SK-N-SH (cell line): Measurements from ENCODE around the gene MYO9B. TPM values are rescaled to one million over a fixed set of nuclear protein-coding genes. Genes with fewer than 3 reads are reported as not detected.

Experiments
- CTCF ChIA-PET: fragments of 300-600, 350-600 bp; formaldehyde crosslinking; extraction: SDS; loops from one replicate; lab custom pipeline; 2021; lab: Yijun Ruan, JAX
- POLR2A ChIA-PET: fragments of 350-600 bp; sonication (Branson Sonifier 250); formaldehyde crosslinking; extraction: SDS; loops from one replicate; lab custom pipeline; 2020; ENCODE audit warnings: antibody characterized with exemption, inconsistent platforms; lab: Yijun Ruan, JAX
- DNase-seq: peaks from one replicate; pipeline ENCODE4 v3.0.0; 2012
- H2AFZ ChIP-seq: fragments of 200-600 bp; sonication (generic); 2 replicates; pipeline ENCODE4 v1.8.1; 2016; ENCODE audit warnings: antibody characterized with exemption, mild to moderate bottlenecking, low read depth
- H3F3A ChIP-seq: fragments of 200-600 bp; sonication (generic); replicated peaks from 2 replicates; pipeline ENCODE3; 2016; ENCODE audit warnings: antibody characterized with exemption, mild to moderate bottlenecking; ENCODE audit not compliant: insufficient read depth
- H3K27ac ChIP-seq, 2 experiments: fragments of 200-500 bp in 1 of 2; fragments of 200-600 bp in 1 of 2; sonication (Bioruptor generic) in 1 of 2; sonication (generic), shearing (Covaris generic) in 1 of 2; 2 replicates each; pipeline versions ENCODE4 v1.5.1 to v1.6.1; 2014 to 2016; ENCODE audit warnings: low read depth in 2 of 2, inconsistent platforms in 1 of 2, low read length in 1 of 2, mild to moderate bottlenecking in 1 of 2, mixed read lengths in 1 of 2
- H3K27me3 ChIP-seq: fragments of 200-600 bp; sonication (generic), shearing (Covaris generic); 2 replicates; pipeline ENCODE4 v1.6.1; 2016; ENCODE audit warnings: mixed run types; ENCODE audit not compliant: insufficient read depth
- H3K36me3 ChIP-seq, 2 experiments: fragments of 200-500 bp in 1 of 2; fragments of 200-600 bp in 1 of 2; sonication (Bioruptor generic) in 1 of 2; sonication (generic) in 1 of 2; replicated peaks in 1 of 2; 2 replicates each; pipeline versions ENCODE3 to v1.5.1; 2014 to 2016; ENCODE audit warnings: low read length in 1 of 2, mild to moderate bottlenecking in 1 of 2; ENCODE audit not compliant: insufficient read depth in 2 of 2, control insufficient read depth in 1 of 2
- H3K4me1 ChIP-seq, 2 experiments: fragments of 200-500 bp in 1 of 2; fragments of 200-600 bp in 1 of 2; sonication (Bioruptor generic) in 1 of 2; sonication (generic), shearing (Covaris generic) in 1 of 2; 2 replicates each; pipeline versions ENCODE4 v1.5.1 to v1.6.1; 2014 to 2016; ENCODE audit warnings: low read depth in 1 of 2, low read length in 1 of 2, mixed run types in 1 of 2; ENCODE audit not compliant: insufficient read depth in 2 of 2, control insufficient read depth in 1 of 2
- H3K4me2 ChIP-seq: fragments of 200-600 bp; sonication (generic), shearing (Covaris generic); 2 replicates; pipeline ENCODE4 v1.6.1; 2017; ENCODE audit warnings: mixed run types
- H3K4me3 ChIP-seq, 2 experiments: fragments of 200-500 bp in 1 of 2; fragments of 200-600 bp in 1 of 2; sonication (Bioruptor generic) in 1 of 2; sonication (generic), shearing (Covaris generic) in 1 of 2; 2 replicates each; pipeline versions ENCODE4 v1.5.1 to v1.8.1; 2014 to 2016; ENCODE audit warnings: low read depth in 2 of 2, inconsistent platforms in 1 of 2, low read length in 1 of 2, mild to moderate bottlenecking in 1 of 2, mixed read lengths in 1 of 2, moderate library complexity in 1 of 2
- H3K79me2 ChIP-seq: fragments of 200-600 bp; sonication (generic); 2 replicates; pipeline ENCODE4 v1.8.1; 2017; ENCODE audit warnings: mild to moderate bottlenecking; ENCODE audit not compliant: insufficient read depth
- H3K9ac ChIP-seq: fragments of 200-600 bp; sonication (generic); 2 replicates; pipeline ENCODE4 v1.6.1; 2017; ENCODE audit warnings: mixed run types
- H3K9me2 ChIP-seq: fragments of 200-600 bp; sonication (generic); 2 replicates; pipeline ENCODE4 v1.6.1; 2017; ENCODE audit warnings: mixed run types
- H3K9me3 ChIP-seq: fragments of 200-600 bp; sonication (generic); 2 replicates; pipeline ENCODE4 v1.6.1; 2017; ENCODE audit warnings: mixed run types, mild to moderate bottlenecking, moderate library complexity
- H4K20me1 ChIP-seq: fragments of 200-600 bp; sonication (generic); 2 replicates; pipeline ENCODE4 v1.6.1; 2017; ENCODE audit warnings: mild to moderate bottlenecking, mixed run types; ENCODE audit not compliant: insufficient read depth
- CHD2 ChIP-seq: fragments of 150-350 bp; IDR thresholded peaks from 2 replicates; pipeline ENCODE4 v1.6.1; 2018; ENCODE audit warnings: low read length; ENCODE audit not compliant: partially characterized antibody
- EP300 ChIP-seq, 2 experiments: IDR thresholded peaks; 2 replicates each; pipeline versions ENCODE4 v1.4.0 to v1.6.1; 2012; ENCODE audit warnings: borderline replicate concordance in 1 of 2, low read depth in 1 of 2, low read length in 1 of 2
- FOSL2 ChIP-seq: IDR thresholded peaks from 2 replicates; pipeline ENCODE4 v1.4.0; 2012; ENCODE audit warnings: low read depth, mild to moderate bottlenecking, moderate library complexity, borderline replicate concordance
- FOXJ3 ChIP-seq: sonication (generic); formaldehyde crosslinking; IDR thresholded peaks from 2 replicates; pipeline ENCODE4 v1.5.1; 2020; ENCODE audit warnings: mild to moderate bottlenecking, missing genetic modification reagents
- FOXM1 ChIP-seq: IDR thresholded peaks from 2 replicates; pipeline ENCODE4 v1.4.0; 2012; ENCODE audit warnings: low read depth, mild to moderate bottlenecking
- GABPA ChIP-seq: IDR thresholded peaks from 2 replicates; pipeline ENCODE4 v1.4.0; 2012; ENCODE audit warnings: low read depth, mild to moderate bottlenecking
- JUND ChIP-seq: IDR thresholded peaks from 2 replicates; pipeline ENCODE4 v1.4.0; 2012
- MEF2A ChIP-seq: IDR thresholded peaks from 2 replicates; pipeline ENCODE4 v1.4.0; 2012; ENCODE audit warnings: low read depth, borderline replicate concordance
- NFIC ChIP-seq: IDR thresholded peaks from 2 replicates; pipeline ENCODE4 v1.4.0; 2012; ENCODE audit warnings: borderline replicate concordance
- NRF1 ChIP-seq: IDR thresholded peaks from 2 replicates; pipeline ENCODE4 v1.6.1; 2012; ENCODE audit warnings: low read depth, mild to moderate bottlenecking, low read length
- POLR2AphosphoS5 ChIP-seq: IDR thresholded peaks from 2 replicates; pipeline ENCODE4 v1.6.1; 2012; ENCODE audit warnings: low read depth, low read length
- RFX5 ChIP-seq: IDR thresholded peaks from 2 replicates; pipeline ENCODE4 v1.6.1; 2012; ENCODE audit warnings: mild to moderate bottlenecking, improper control_type of control experiment, low read length
- RXRA ChIP-seq: IDR thresholded peaks from 2 replicates; pipeline ENCODE4 v1.4.0; 2012; ENCODE audit warnings: low read depth, mild to moderate bottlenecking, borderline replicate concordance
- SIN3A ChIP-seq: IDR thresholded peaks from 2 replicates; pipeline ENCODE4 v1.6.1; 2012; ENCODE audit warnings: low read depth, mild to moderate bottlenecking, low read length, moderate library complexity, borderline replicate concordance
- TAF1 ChIP-seq: IDR thresholded peaks from 2 replicates; pipeline ENCODE4 v1.6.1; 2012; ENCODE audit warnings: low read depth, mild to moderate bottlenecking, low read length, moderate library complexity, borderline replicate concordance
- TCF12 ChIP-seq: IDR thresholded peaks from 2 replicates; pipeline ENCODE4 v1.4.0; 2012
- WGBS: methylation state at CpG from one replicate; pipeline ENCODE4 v1.1.6; 2017; ENCODE audit warnings: low lambda C conversion rate; 5-methylcytosine and 5-hydroxymethylcytosine counted together
- polyA plus RNA-seq, 3 experiments: library from polyadenylated mRNA; depleted of rRNA; stranded (reverse); fragments of >200 nt; gene quantifications; 2 replicates each; pipeline ENCODE4 v1.2.3, GENCODE V29; 2012
- TF ChIP-seq, protein P1 (sequence below): fragments of 150-350 bp; IDR thresholded peaks from 2 replicates; pipeline ENCODE4 v1.6.1; 2017; ENCODE audit warnings: antibody characterized with exemption, low read length, low read depth, borderline replicate concordance
- TF ChIP-seq, protein P2 (sequence below): IDR thresholded peaks from 2 replicates; pipeline ENCODE4 v1.4.0; 2012; ENCODE audit warnings: low read depth, borderline replicate concordance
- TF ChIP-seq, protein P3 (sequence below): IDR thresholded peaks from 2 replicates; pipeline ENCODE4 v1.4.0; 2012; ENCODE audit warnings: low read depth
- TF ChIP-seq, protein P4 (sequence below): IDR thresholded peaks from 2 replicates; pipeline ENCODE4 v1.4.0; 2012; ENCODE audit warnings: low read depth, borderline replicate concordance
- TF ChIP-seq, protein P5 (sequence below): fragments of 200-600 bp; sonication (generic); IDR thresholded peaks from 2 replicates; pipeline ENCODE4 v1.6.1; 2017; ENCODE audit warnings: antibody characterized with exemption, mild to moderate bottlenecking, moderate library complexity

MYO9B gene
- polyA plus RNA-seq, 1 of the 3 experiments (the other 2 are of a cell fraction), result 37.6 TPM

DNA sequence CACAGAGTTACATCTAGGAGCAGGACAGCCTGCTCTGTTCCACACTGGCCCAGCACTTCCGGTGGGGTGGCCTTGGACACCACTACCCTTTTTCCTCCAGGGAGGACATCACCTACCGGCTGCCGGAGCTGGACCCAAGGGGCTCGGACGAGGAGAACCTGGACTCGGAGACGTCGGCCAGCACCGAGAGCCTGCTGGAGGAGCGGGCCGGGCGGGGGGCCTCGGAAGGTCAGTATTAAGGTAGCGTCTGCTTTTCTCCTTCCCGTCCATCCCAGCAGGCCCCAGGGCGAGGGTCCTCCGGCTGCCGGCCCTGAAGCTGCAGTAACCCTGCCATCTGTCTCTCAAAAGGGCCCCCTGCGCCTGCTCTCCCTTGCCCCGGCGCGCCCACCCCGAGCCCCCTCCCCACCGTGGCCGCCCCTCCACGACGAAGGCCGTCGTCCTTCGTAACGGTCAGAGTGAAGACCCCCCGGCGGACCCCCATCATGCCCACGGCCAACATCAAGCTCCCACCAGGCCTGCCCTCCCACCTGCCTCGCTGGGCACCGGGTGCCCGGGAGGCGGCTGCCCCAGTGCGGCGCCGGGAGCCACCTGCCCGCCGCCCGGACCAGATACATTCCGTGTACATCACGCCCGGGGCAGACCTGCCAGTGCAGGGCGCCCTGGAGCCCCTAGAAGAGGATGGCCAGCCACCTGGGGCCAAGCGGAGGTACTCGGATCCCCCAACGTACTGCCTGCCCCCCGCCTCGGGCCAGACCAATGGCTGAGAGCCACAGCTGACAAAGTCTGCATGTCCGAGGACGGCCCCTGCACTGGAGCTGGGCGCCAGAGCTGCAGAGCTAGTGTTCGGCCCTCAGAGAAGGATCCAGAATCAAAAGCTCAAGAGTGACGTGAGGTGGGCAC, 136.2 kb downstream of the MYO9B start:
- Histone ChIP-seq H3K79me2 (peaks cover 10% of the 10 kb centered on the region; the same call in 1 of the 2 replicates), H3K4me3 (no peak overlapping the region), H3K9me3 (no peaks in the 10 kb centered on the region), H3K27ac (no peak overlapping the region), H3K9me2 (no peaks in the 10 kb centered on the region), H3K36me3 (peaks cover 16 to 32% of the 10 kb centered on the region in 2 experiments), H2AFZ (no peak overlapping the region), H4K20me1 (no peaks in the 10 kb centered on the region), H3K27me3 (no peaks in the 10 kb centered on the region), H3K4me2 (no peak overlapping the region), H3K9ac (no peak overlapping the region), H3F3A (peaks cover 13% of the 10 kb centered on the region), H3K4me1 (peaks cover 5 to 14% of the 10 kb centered on the region in 2 experiments)
- ChIA-PET POLR2A (no interaction called here), CTCF (interaction anchor here (0.6 kb wide), 1 partner anchor 57 kb away, joined by 3 read pairs; no protein-coding TSS in a partner anchor)
- TF ChIP-seq TAF1 (no peak), MEF2A (no peak), RXRA (no peak), NFIC (no peak), NRF1 (no peak)
- TF ChIP-seq, protein P1, sequence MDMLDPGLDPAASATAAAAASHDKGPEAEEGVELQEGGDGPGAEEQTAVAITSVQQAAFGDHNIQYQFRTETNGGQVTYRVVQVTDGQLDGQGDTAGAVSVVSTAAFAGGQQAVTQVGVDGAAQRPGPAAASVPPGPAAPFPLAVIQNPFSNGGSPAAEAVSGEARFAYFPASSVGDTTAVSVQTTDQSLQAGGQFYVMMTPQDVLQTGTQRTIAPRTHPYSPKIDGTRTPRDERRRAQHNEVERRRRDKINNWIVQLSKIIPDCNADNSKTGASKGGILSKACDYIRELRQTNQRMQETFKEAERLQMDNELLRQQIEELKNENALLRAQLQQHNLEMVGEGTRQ, result no peak
- TF ChIP-seq, protein P2, sequence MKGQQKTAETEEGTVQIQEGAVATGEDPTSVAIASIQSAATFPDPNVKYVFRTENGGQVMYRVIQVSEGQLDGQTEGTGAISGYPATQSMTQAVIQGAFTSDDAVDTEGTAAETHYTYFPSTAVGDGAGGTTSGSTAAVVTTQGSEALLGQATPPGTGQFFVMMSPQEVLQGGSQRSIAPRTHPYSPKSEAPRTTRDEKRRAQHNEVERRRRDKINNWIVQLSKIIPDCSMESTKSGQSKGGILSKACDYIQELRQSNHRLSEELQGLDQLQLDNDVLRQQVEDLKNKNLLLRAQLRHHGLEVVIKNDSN, result no peak
- WGBS, result 93% methylated on average over 11 of the region's 58 CpGs
- no peak for DNase-seq

DNA sequence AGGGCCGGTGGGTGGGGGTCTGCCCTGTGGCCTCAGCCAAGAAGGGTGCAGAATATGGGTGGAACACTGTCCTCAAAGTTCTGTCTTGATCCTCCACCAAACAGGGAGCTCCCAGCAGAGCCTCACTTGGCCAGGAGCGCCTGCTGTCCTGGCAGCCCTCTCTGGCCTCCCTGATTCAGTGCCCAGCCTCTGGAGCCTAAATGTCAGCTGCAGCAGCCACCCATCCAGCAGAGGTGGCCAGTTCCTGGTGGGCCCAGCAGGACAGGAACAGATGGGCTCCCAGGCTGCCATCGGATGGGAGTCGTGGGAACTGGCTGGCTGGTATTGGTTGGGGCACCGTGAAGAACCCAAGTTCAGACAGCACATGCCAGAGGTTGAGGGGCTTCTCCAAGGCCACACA, 137.8 kb downstream of the MYO9B start:
- Histone ChIP-seq H3K79me2 (peaks cover 10% of the 10 kb centered on the region; the same call in 1 of the 2 replicates), H3K4me2 (no peak overlapping the region), H3K36me3 (peaks cover 25 to 34% of the 10 kb centered on the region in 2 experiments), H3K4me3 (no peak overlapping the region), H3F3A (peaks cover 18% of the 10 kb centered on the region), H3K4me1 (peaks cover 5 to 14% of the 10 kb centered on the region in 2 experiments), H2AFZ (no peak overlapping the region), H3K27ac (no peak overlapping the region), H3K9ac (no peak overlapping the region), H4K20me1 (no peaks in the 10 kb centered on the region), H3K9me3 (no peaks in the 10 kb centered on the region), H3K9me2 (no peaks in the 10 kb centered on the region), H3K27me3 (no peaks in the 10 kb centered on the region)
- 96% methylated on average over 4 of the region's 5 CpGs for WGBS
- POLR2A ChIA-PET, result no interaction called here
- no peak for DNase-seq
- CTCF ChIA-PET, result no interaction called here
- TF ChIP-seq FOXM1 (no peak), CHD2 (no peak), NRF1 (no peak), RXRA (no peak), NFIC (no peak), FOXJ3 (CRISPR knock-in tag) (no peak), RFX5 (no peak), TCF12 (no peak), JUND (no peak), GABPA (no peak), FOSL2 (no peak), POLR2AphosphoS5 (no peak), SIN3A (no peak), EP300 (IDR thresholded peaks at IDR 0.05; ENCODE audit: borderline replicate concordance in 1 of 2, low read depth in 1 of 2, low read length in 1 of 2) (no peak)
- TF ChIP-seq, protein P3, sequence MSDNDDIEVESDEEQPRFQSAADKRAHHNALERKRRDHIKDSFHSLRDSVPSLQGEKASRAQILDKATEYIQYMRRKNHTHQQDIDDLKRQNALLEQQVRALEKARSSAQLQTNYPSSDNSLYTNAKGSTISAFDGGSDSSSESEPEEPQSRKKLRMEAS, result no peak
- TF ChIP-seq, protein P4, sequence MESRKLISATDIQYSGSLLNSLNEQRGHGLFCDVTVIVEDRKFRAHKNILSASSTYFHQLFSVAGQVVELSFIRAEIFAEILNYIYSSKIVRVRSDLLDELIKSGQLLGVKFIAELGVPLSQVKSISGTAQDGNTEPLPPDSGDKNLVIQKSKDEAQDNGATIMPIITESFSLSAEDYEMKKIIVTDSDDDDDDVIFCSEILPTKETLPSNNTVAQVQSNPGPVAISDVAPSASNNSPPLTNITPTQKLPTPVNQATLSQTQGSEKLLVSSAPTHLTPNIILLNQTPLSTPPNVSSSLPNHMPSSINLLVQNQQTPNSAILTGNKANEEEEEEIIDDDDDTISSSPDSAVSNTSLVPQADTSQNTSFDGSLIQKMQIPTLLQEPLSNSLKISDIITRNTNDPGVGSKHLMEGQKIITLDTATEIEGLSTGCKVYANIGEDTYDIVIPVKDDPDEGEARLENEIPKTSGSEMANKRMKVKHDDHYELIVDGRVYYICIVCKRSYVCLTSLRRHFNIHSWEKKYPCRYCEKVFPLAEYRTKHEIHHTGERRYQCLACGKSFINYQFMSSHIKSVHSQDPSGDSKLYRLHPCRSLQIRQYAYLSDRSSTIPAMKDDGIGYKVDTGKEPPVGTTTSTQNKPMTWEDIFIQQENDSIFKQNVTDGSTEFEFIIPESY, result no peak
- TF ChIP-seq, protein P5, sequence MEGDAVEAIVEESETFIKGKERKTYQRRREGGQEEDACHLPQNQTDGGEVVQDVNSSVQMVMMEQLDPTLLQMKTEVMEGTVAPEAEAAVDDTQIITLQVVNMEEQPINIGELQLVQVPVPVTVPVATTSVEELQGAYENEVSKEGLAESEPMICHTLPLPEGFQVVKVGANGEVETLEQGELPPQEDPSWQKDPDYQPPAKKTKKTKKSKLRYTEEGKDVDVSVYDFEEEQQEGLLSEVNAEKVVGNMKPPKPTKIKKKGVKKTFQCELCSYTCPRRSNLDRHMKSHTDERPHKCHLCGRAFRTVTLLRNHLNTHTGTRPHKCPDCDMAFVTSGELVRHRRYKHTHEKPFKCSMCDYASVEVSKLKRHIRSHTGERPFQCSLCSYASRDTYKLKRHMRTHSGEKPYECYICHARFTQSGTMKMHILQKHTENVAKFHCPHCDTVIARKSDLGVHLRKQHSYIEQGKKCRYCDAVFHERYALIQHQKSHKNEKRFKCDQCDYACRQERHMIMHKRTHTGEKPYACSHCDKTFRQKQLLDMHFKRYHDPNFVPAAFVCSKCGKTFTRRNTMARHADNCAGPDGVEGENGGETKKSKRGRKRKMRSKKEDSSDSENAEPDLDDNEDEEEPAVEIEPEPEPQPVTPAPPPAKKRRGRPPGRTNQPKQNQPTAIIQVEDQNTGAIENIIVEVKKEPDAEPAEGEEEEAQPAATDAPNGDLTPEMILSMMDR, result no peak
